MV-4-11 (cell line): Measurements from ENCODE around the gene ZSCAN2.
"Not testable (repeated sequence)": the region's sequence is repeated elsewhere in the genome, so short reads cannot be mapped to it uniquely, and the experiment has no call there.

Source experiments
- DNase-seq: peaks from one replicate; lab custom pipeline; 2025; lab: John Stamatoyannopoulos, UW

The ZSCAN2 gene

GRCh38 chr15:84600687-84601554, at the start of gene ZSCAN2:
Gene ZSCAN2, plus strand, starts transcription at chr15:84601009. Its CDS starts 2,919 bp downstream, at chr15:84603928.
- DNase-seq: peak; percentile 89

DNA sequence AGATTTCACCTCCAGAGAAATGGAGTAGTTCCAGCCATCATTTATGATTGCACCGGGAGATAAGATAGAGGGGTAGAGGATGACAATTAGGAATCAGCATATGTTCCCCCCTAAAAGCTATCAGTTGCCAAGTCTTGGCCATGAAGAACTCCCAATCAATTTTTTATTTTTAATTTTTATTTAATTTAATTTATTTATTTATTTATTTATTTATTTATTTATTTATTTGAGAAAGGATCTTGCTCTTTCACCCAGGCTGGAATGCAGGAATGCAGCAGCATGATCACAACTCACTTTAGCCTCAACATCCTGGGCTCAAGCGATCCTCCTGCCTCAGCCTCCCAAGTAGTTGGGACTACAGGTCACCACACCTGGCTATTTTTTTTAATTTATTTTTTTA, 49.2 kb upstream of the ZSCAN2 start:
- DNase-seq: not testable (repeated sequence)

DNA sequence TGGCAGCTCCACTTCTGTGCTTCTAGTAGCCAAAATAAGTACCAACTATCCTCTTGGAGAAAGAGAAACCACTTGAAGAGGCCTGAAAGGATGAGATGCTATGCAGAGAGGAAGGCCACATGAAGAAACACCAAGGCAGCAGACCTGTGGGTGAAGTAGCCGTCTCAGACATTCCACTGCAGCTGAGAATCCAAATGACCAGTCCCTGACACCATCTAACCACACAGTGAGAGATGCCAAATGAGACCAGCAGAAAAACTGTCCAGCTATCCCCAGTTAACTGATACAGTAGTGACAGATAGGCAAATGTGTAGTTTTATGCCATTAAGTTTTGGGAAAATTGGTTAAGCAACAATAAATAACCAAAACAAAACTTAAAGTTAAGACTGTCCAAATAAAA, 47.9 kb upstream of the ZSCAN2 start:
- no peak for DNase-seq

- DNase-seq: not testable (repeated sequence)
Measured at GRCh38 chr15:84556690-84557089, 44.1 kb upstream of the ZSCAN2 start.

DNA sequence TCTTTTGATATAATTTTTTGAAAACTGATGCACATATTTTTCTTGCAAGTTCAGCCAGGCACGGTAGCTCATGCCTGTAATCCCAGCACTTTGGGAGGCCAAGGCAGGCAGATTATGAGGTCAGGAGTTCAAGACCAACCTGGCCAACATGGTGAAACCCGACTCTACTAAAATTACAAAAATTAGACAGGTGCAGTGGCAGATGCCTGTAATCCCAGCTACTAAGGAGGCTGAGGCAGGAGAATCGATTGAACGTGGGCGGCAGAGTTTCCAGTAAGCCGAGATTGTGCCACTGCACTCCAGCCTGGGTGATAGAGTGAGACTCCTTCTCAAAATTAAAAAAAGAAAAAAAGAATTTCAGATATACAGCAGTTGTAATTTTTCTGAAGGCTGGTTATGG, 32.8 kb upstream of the ZSCAN2 start:
- DNase-seq: not testable (repeated sequence)

- DNase-seq: no peak
Measured at GRCh38 chr15:84570164-84570735, 30.6 kb upstream of the ZSCAN2 start.

- no peak for DNase-seq
Measured at GRCh38 chr15:84572231-84572630, 28.6 kb upstream of the ZSCAN2 start.

GRCh38 chr15:84575493-84575892, 25.3 kb upstream of the ZSCAN2 start:
- no peak for DNase-seq

DNA sequence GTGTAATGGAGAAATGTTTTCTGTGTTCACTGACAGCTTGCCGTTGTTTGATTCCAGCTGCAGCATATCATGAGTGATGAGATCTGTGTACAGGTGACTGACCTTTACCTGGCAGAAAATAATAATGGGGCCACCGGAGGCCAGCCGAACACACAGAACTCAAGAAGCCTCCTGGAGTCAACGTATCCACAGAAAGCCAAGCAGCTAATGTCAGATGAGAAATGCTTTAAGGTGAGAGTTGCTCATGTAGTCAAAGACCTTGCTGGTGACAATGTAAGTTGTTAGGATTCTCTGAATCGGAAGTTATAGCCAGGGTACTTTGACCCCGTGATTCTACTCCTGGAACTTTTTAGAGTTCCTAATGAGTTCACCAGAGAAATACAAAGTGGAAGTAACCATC, 22.9 kb upstream of the ZSCAN2 start:
- not testable (repeated sequence) for DNase-seq

GRCh38 chr15:84579261-84579721, 21.5 kb upstream of the ZSCAN2 start:
- DNase-seq: not testable (repeated sequence)

DNA sequence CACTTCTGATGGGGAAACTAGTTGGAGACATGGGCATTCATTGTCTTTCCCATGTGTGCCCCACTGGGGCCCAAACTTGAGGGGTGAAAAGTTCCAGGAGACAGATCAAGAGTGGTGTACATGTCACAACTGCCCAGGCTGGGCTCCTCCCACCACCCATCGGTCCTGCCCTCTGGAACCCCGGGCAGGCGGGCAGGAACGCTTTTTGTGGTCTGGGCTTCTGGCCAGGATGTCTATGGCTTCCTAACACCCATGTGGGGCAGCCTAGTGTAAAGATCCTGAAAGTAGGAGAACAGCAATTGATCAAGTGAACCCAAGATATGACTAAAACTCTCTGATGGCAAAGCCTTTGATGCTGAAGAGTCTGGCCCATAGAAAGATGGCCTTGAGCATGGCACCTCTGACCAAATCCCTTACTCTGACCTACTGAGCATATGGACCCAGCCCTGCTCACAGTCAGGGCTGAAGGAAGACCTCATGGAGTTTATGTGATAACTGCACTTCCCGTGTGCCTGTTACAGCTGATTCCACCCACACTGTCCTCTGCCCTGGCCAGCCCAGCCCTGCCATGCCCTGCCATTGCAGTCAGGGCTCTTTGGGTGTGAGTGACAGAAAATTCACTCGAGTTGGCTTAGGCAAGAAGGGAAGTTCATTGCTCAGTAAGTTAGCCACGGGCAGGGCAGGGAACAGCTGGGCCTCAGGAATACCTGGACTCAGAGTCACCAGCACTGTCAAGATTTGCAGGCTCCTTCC, 19.0 kb upstream of the ZSCAN2 start:
- DNase-seq: not testable (repeated sequence)

GRCh38 chr15:84582583-84583157, 18.1 kb upstream of the ZSCAN2 start:
- DNase-seq: peak; percentile 61

DNA sequence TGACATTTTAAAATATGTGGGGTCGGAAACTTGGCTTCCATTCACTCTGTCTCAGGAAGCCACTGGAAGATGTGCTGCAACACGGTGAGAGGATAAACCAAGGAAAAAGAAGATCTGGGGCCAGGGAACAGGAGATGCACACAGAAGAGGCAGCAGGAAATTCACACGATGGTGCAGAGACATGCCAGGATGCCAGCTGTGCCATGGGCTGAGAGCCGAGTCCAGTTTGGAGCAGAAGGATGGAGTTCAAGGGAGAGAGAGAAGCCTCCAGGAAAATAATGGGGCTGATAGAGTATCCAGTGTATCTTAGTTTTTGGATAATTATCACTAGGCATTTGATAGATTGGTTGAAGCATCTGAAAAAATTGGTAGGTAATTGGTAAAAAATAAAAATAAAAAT, 16.9 kb upstream of the ZSCAN2 start:
- not testable (repeated sequence) for DNase-seq

- no peak for DNase-seq
Measured at GRCh38 chr15:84586696-84587095, 14.1 kb upstream of the ZSCAN2 start.

GRCh38 chr15:84588053-84588874, 12.5 kb upstream of the ZSCAN2 start:
- DNase-seq: peak; percentile 69

GRCh38 chr15:84590406-84590805, 10.4 kb upstream of the ZSCAN2 start:
- peak; percentile 3 for DNase-seq

DNA sequence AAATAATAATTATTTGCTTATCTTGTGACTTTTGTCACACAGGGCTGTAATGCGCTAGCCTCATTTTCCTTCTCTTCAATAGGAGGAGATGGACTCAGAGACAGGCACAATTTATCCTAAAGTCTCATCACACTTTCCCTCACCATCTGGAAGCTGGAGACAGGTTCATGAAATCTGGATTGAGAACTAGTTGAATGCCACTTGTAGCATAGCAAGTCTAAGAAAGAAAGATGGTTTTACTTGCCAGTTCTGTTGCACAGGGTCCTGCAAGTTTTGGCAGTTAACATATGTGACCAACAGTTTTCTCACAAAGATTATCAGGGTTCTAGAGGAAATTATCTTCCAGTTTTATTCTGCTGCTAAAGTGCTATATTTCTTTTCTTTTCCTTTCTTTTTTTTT, 9.0 kb upstream of the ZSCAN2 start:
- no peak for DNase-seq

DNA sequence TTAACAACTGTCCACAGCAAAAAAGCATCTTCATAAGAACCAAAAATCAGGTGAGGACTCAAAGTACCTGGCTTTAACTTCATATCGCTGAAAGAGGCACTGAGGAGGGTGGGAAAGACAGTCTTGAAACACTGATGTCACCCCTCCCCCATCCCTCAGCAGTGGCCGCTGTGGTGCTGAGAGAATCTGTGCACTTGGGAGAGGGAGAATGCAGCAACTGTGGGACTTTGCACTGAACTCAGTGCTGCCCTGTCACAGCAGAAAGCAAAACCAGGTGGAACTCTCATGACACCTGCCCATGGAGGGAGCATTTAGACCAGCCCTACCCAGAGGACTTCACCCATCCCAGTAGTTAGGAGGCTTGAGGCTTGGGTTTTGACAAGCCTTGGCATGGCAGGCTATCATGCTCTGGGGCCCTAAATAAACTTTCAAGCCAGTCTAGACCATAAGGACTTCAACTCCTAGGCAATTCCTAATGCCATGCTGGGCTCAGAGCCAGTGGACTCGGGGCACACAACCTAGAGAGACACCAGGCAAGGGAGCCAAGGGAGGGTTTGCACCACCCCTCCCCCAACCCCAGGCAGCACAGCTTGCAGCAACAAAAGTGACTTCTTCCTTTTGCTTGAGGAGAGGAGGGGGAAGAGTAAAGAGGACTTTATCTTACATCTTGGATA, 6.1 kb upstream of the ZSCAN2 start:
- peak; percentile 47 for DNase-seq

GRCh38 chr15:84595660-84596059, 5.1 kb upstream of the ZSCAN2 start:
- peak; percentile 88 for DNase-seq

DNA sequence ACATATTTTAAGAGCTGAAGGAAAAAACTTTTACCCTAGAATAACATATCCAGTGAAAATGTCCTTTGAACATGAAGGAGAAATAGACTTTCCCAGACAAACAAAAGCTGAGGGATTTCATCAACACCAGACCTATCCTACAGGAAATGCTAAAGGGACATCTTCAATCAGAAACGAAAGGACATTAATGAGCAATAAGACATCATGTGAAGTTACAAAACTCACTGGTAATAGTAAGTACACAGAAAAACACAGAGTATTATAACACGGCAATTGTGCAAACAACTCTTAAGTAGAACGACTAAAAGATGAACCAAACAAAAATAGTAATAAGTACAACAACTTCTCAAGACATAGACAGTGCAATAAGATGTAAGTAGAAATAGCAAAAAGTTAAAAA, 3.5 kb upstream of the ZSCAN2 start:
- DNase-seq: no peak

- peak; percentile 100 for DNase-seq
Measured at GRCh38 chr15:84598250-84598649, 2.6 kb upstream of the ZSCAN2 start.
